GM23338 (cell line): ENCODE data around the gene TOLLIP. TPM values are rescaled to one million over a fixed set of nuclear protein-coding genes. Genes with fewer than 3 reads are reported as not detected.

ENCODE experiments used
- ATAC-seq: fragments of 200-7000 bp; cut with Tn5 transposase; 3 replicates; pipeline ENCODE4 v1.9.1; 2020
- DNase-seq: peaks from one replicate; pipeline ENCODE4 v3.0.0-alpha.2; 2015; ENCODE audit warnings: low spot score
- H2AFZ ChIP-seq: fragments of 200-600 bp; sonication (generic); 2 replicates; pipeline ENCODE4 v1.8.0; 2016; ENCODE audit warnings: antibody characterized with exemption, mild to moderate bottlenecking, moderate library complexity
- H3F3A ChIP-seq: fragments of 200-600 bp; sonication (generic); replicated peaks from 2 replicates; pipeline ENCODE4 v1.8.0; 2017; ENCODE audit warnings: antibody characterized with exemption, mixed run types, low read depth
- H3K27ac ChIP-seq: fragments of 200-600 bp; sonication (generic); 2 replicates; pipeline ENCODE4 v1.6.1; 2016; ENCODE audit warnings: low read depth
- H3K27me3 ChIP-seq: fragments of 200-600 bp; sonication (generic); 2 replicates; pipeline ENCODE4 v1.8.0; 2016; ENCODE audit warnings: mild to moderate bottlenecking, mixed run types, moderate library complexity; ENCODE audit not compliant: insufficient read depth
- H3K36me3 ChIP-seq: fragments of 200-600 bp; sonication (generic); 2 replicates; pipeline ENCODE4 v1.8.0; 2016; ENCODE audit warnings: mild to moderate bottlenecking; ENCODE audit not compliant: insufficient read depth
- H3K4me1 ChIP-seq: fragments of 200-600 bp; sonication (generic); 2 replicates; pipeline ENCODE4 v1.8.0; 2016; ENCODE audit warnings: mild to moderate bottlenecking, moderate library complexity; ENCODE audit not compliant: insufficient read depth
- H3K4me2 ChIP-seq: fragments of 200-600 bp; sonication (generic); 2 replicates; pipeline ENCODE4 v1.7.1; 2017; ENCODE audit warnings: mixed run types
- H3K4me3 ChIP-seq: fragments of 200-600 bp; sonication (generic); 2 replicates; pipeline ENCODE4 v1.6.1; 2016; ENCODE audit warnings: mixed run types
- H3K79me2 ChIP-seq: fragments of 200-600 bp; sonication (generic); replicated peaks from 2 replicates; pipeline ENCODE4 v1.8.0; 2017; ENCODE audit warnings: mild to moderate bottlenecking; ENCODE audit not compliant: insufficient read depth
- H3K9me2 ChIP-seq: fragments of 200-600 bp; sonication (generic); 2 replicates; pipeline ENCODE4 v1.8.0; 2017; ENCODE audit not compliant: insufficient read depth
- H4K20me1 ChIP-seq: fragments of 200-600 bp; sonication (generic); replicated peaks from 2 replicates; pipeline ENCODE4 v1.8.0; 2017; ENCODE audit warnings: mild to moderate bottlenecking; ENCODE audit not compliant: insufficient read depth
- H3K27ac Mint-ChIP-seq: 2 replicates; pipeline ENCODE4 v1.8.0; 2020; ENCODE audit warnings: inconsistent platforms, mild to moderate bottlenecking, moderate library complexity, mixed read lengths
- H3K27me3 Mint-ChIP-seq: 3 replicates; pipeline ENCODE4 v1.8.0; 2022; ENCODE audit warnings: low read depth, mild to moderate bottlenecking, moderate library complexity, mixed read lengths, inconsistent platforms; ENCODE audit not compliant: insufficient read depth, poor library complexity
- H3K36me3 Mint-ChIP-seq: 3 replicates; pipeline ENCODE4 v1.8.0; 2021; ENCODE audit warnings: low read depth, mild to moderate bottlenecking, inconsistent platforms, moderate library complexity, mixed read lengths
- H3K4me1 Mint-ChIP-seq: 3 replicates; pipeline ENCODE4 v1.8.0; 2020; ENCODE audit warnings: mild to moderate bottlenecking, inconsistent platforms, mixed read lengths
- H3K4me3 Mint-ChIP-seq: 3 replicates; pipeline ENCODE4 v1.8.0; 2021; ENCODE audit warnings: moderate library complexity, mild to moderate bottlenecking, inconsistent platforms, mixed read lengths
- H3K9me3 Mint-ChIP-seq: 3 replicates; pipeline ENCODE4 v1.8.0; 2020; ENCODE audit warnings: moderate library complexity, mild to moderate bottlenecking, inconsistent platforms, mixed read lengths
- CREB1 ChIP-seq: fragments of 250-450 bp; sonication (Bioruptor Pico); IDR thresholded peaks from 2 replicates; pipeline ENCODE4 v1.5.0; 2020; ENCODE audit warnings: low read depth, mild to moderate bottlenecking, moderate library complexity
- EZH2 ChIP-seq: fragments of 200-600 bp; sonication (generic); IDR thresholded peaks from one replicate; pipeline ENCODE4 v1.8.0; 2017; ENCODE audit warnings: antibody characterized with exemption, mild to moderate bottlenecking, low read depth; ENCODE audit not compliant: unreplicated experiment
- EZH2phosphoT487 ChIP-seq: fragments of 200-600 bp; sonication (generic); IDR thresholded peaks from one replicate; pipeline ENCODE4 v1.8.1; 2018; ENCODE audit warnings: antibody characterized with exemption; ENCODE audit not compliant: unreplicated experiment
- JUNB ChIP-seq: IDR thresholded peaks from one replicate; pipeline ENCODE4 v1.6.1; 2016; ENCODE audit warnings: antibody characterized with exemption; ENCODE audit not compliant: unreplicated experiment
- NANOG ChIP-seq: IDR thresholded peaks from 2 replicates; pipeline ENCODE4 v1.6.1; 2016; ENCODE audit warnings: antibody characterized with exemption, borderline replicate concordance
- REST ChIP-seq: IDR thresholded peaks from one replicate; pipeline ENCODE4 v1.6.1; 2018; ENCODE audit warnings: antibody characterized with exemption; ENCODE audit not compliant: unreplicated experiment
- STAT1 ChIP-seq: IDR thresholded peaks from one replicate; pipeline ENCODE4 v1.6.1; 2016; ENCODE audit warnings: antibody characterized with exemption; ENCODE audit not compliant: unreplicated experiment
- ZNF114 ChIP-seq: fragments of 250-450 bp; sonication (Bioruptor Pico); IDR thresholded peaks from 2 replicates; pipeline ENCODE4 v1.5.0; 2020; ENCODE audit warnings: mild to moderate bottlenecking, moderate library complexity
- polyA plus RNA-seq: library from polyadenylated mRNA; unstranded; fragments of >200 nt; fragmentation: Nextera tagmentation; extraction: Ambion mirVana; gene quantifications from 2 replicates; pipeline ENCODE4 v1.2.1, GENCODE V29; 2016
- total RNA-seq: library from RNA; depleted of rRNA; stranded (reverse); fragments of >200 nt; shearing (Covaris generic); gene quantifications from 2 replicates; pipeline ENCODE4 v1.2.3, GENCODE V29; 2014
- TF ChIP-seq, protein P1 (sequence below): fragments of 250-450 bp; sonication (Bioruptor Pico); IDR thresholded peaks from 2 replicates; pipeline ENCODE4 v1.5.0; 2020; ENCODE audit warnings: mild to moderate bottlenecking, moderate library complexity
- TF ChIP-seq, protein P2 (sequence below): IDR thresholded peaks from 2 replicates; pipeline ENCODE4 v1.6.1; 2016; ENCODE audit warnings: antibody characterized with exemption

The TOLLIP gene
- total and polyA plus RNA-seq, 2 experiments from 2014 or later = 13.5 to 18.0 TPM

- TF ChIP-seq, protein P1, sequence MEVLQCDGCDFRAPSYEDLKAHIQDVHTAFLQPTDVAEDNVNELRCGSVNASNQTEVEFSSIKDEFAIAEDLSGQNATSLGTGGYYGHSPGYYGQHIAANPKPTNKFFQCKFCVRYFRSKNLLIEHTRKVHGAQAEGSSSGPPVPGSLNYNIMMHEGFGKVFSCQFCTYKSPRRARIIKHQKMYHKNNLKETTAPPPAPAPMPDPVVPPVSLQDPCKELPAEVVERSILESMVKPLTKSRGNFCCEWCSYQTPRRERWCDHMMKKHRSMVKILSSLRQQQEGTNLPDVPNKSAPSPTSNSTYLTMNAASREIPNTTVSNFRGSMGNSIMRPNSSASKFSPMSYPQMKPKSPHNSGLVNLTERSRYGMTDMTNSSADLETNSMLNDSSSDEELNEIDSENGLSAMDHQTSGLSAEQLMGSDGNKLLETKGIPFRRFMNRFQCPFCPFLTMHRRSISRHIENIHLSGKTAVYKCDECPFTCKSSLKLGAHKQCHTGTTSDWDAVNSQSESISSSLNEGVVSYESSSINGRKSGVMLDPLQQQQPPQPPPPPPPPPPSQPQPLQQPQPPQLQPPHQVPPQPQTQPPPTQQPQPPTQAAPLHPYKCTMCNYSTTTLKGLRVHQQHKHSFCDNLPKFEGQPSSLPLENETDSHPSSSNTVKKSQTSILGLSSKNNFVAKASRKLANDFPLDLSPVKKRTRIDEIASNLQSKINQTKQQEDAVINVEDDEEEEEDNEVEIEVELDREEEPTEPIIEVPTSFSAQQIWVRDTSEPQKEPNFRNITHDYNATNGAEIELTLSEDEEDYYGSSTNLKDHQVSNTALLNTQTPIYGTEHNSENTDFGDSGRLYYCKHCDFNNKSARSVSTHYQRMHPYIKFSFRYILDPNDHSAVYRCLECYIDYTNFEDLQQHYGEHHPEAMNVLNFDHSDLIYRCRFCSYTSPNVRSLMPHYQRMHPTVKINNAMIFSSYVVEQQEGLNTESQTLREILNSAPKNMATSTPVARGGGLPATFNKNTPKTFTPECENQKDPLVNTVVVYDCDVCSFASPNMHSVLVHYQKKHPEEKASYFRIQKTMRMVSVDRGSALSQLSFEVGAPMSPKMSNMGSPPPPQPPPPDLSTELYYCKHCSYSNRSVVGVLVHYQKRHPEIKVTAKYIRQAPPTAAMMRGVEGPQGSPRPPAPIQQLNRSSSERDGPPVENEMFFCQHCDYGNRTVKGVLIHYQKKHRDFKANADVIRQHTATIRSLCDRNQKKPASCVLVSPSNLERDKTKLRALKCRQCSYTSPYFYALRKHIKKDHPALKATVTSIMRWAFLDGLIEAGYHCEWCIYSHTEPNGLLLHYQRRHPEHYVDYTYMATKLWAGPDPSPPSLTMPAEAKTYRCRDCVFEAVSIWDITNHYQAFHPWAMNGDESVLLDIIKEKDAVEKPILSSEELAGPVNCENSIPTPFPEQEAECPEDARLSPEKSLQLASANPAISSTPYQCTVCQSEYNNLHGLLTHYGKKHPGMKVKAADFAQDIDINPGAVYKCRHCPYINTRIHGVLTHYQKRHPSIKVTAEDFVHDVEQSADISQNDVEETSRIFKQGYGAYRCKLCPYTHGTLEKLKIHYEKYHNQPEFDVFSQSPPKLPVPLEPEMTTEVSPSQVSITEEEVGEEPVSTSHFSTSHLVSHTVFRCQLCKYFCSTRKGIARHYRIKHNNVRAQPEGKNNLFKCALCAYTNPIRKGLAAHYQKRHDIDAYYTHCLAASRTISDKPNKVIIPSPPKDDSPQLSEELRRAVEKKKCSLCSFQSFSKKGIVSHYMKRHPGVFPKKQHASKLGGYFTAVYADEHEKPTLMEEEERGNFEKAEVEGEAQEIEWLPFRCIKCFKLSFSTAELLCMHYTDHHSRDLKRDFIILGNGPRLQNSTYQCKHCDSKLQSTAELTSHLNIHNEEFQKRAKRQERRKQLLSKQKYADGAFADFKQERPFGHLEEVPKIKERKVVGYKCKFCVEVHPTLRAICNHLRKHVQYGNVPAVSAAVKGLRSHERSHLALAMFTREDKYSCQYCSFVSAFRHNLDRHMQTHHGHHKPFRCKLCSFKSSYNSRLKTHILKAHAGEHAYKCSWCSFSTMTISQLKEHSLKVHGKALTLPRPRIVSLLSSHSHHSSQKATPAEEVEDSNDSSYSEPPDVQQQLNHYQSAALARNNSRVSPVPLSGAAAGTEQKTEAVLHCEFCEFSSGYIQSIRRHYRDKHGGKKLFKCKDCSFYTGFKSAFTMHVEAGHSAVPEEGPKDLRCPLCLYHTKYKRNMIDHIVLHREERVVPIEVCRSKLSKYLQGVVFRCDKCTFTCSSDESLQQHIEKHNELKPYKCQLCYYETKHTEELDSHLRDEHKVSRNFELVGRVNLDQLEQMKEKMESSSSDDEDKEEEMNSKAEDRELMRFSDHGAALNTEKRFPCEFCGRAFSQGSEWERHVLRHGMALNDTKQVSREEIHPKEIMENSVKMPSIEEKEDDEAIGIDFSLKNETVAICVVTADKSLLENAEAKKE (CRISPR knock-in tag) = no peak
- TF ChIP-seq NANOG (no peak), EZH2phosphoT487 (no peak), STAT1 (no peak)
- TF ChIP-seq, protein P2, sequence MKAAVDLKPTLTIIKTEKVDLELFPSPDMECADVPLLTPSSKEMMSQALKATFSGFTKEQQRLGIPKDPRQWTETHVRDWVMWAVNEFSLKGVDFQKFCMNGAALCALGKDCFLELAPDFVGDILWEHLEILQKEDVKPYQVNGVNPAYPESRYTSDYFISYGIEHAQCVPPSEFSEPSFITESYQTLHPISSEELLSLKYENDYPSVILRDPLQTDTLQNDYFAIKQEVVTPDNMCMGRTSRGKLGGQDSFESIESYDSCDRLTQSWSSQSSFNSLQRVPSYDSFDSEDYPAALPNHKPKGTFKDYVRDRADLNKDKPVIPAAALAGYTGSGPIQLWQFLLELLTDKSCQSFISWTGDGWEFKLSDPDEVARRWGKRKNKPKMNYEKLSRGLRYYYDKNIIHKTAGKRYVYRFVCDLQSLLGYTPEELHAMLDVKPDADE = no peak
These were observed 25.9 kb upstream of the TOLLIP start (continued) for GRCh38 chr11:1335264-1335810.

DNA sequence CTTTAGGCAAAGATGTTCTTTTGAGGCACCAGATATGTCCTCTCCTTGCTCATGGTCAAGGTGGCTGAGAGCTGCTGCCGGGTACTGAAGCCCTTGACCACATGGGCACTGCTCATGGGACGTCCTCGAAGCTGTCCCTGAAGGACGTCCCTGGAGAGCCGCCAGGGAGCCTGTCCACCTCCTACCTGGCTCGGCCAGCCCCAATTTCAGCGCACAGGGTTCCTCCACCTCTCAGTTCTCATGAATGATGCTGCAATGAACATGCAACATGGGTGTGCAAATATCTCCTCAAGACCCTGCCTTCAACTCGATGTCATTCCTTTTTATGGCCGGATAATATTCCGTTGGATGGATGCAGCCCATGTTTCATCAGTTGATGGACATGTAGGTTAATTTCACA, 24.4 kb upstream of the TOLLIP start:
- peaks cover 32% of the 10 kb centered on the region for H3K27me3 ChIP-seq
- no peak for ATAC-seq
- no peak for TF ChIP-seq CREB1 (CRISPR knock-in tag)
- no peak for TF ChIP-seq REST
- TF ChIP-seq EZH2phosphoT487 = no peak
- no peak for TF ChIP-seq EZH2
- TF ChIP-seq JUNB = no peak
- TF ChIP-seq ZNF114 (CRISPR knock-in tag) = no peak
- no peak for TF ChIP-seq STAT1

More for the DNA sequence above, 24.4 kb upstream of the TOLLIP start:
- H3K36me3 Mint-ChIP-seq = peaks cover 31% of the 10 kb centered on the region
- no peaks in the 10 kb centered on the region for H4K20me1 ChIP-seq
- peaks cover 46% of the 10 kb centered on the region for H3K9me3 Mint-ChIP-seq
- no peak overlapping the region for H3K27ac Mint-ChIP-seq
- no peak for DNase-seq
- H3K4me1 ChIP-seq = peaks cover 7% of the 10 kb centered on the region
- H3F3A ChIP-seq = 0 out of 2 replicates have a peak, but pooled peaks cover under 1% of the 10 kb centered on the region
- peaks cover 24% of the 10 kb centered on the region for H3K27me3 Mint-ChIP-seq
- no peaks in the 10 kb centered on the region for H3K79me2 ChIP-seq
- H3K4me1 Mint-ChIP-seq = peaks cover 12% of the 10 kb centered on the region
- peaks cover 12% of the 10 kb centered on the region for H3K9me2 ChIP-seq
- no peak overlapping the region for H3K4me3 ChIP-seq
- no peak overlapping the region for H3K4me3 Mint-ChIP-seq
- H3K36me3 ChIP-seq = no peaks in the 10 kb centered on the region
- no peak overlapping the region for H3K27ac ChIP-seq
- H2AFZ ChIP-seq = no peak overlapping the region
- no peak overlapping the region for H3K4me2 ChIP-seq
